HepG2 (cell line): ENCODE data around the gene OR8G1. TPM values are rescaled to one million over a fixed set of nuclear protein-coding genes. Genes with fewer than 3 reads are reported as not detected.

Experiments
- ATAC-seq: fragments of 200-7000 bp; cut with Tn5 transposase; 3 replicates; pipeline ENCODE4 v1.9.1; 2020; ENCODE audit warnings: mild to moderate bottlenecking, moderate library complexity
- BruUV-seq: library from RNA; stranded (reverse); fragments of 400-500 nt; replicated peaks from 2 replicates; lab custom pipeline; 2021; lab: Mats Ljungman, UMichigan
- CTCF ChIA-PET: fragments of 300-600 bp; formaldehyde crosslinking; extraction: SDS; loops from one replicate; lab custom pipeline; 2021; ENCODE audit warnings: low total read pairs, inconsistent platforms, low intra/inter-chr PET ratio; lab: Yijun Ruan, JAX
- POLR2A ChIA-PET: fragments of 350-600 bp; sonication (Branson Sonifier 250); formaldehyde crosslinking; loops from one replicate; lab custom pipeline; 2020; ENCODE audit warnings: antibody characterized with exemption, inconsistent platforms; lab: Yijun Ruan, JAX
- DNase-seq: peaks from one replicate; pipeline ENCODE4 v3.0.0-alpha.2; 2015; ENCODE audit warnings: low spot score
- FAIRE-seq: peaks from 3 replicates; lab custom pipeline; 2011; peaks lifted over from hg19 to GRCh38; lab: Jason Lieb, UNC
- H2AFZ ChIP-seq: one replicate; pipeline ENCODE4 v1.6.1; 2011; ENCODE audit warnings: low read length, inconsistent platforms
- H3K27ac ChIP-seq: fragments of 300-600 bp; 3 replicates; pipeline ENCODE4 v1.8.0; 2011; ENCODE audit warnings: mixed run types, mild to moderate bottlenecking, mixed read lengths, low read length, inconsistent platforms; ENCODE audit not compliant: insufficient read depth; ENCODE audit errors: extremely low read length
- H3K27me3 ChIP-seq, 2 experiments: fragments of 200-600 bp in 1 of 2; 2 replicates in 1 of 2; 3 replicates in 1 of 2; pipeline versions ENCODE4 v1.6.0 to v1.8.0; 2011; ENCODE audit warnings: low read length in 2 of 2, mild to moderate bottlenecking in 2 of 2, moderate library complexity in 2 of 2, inconsistent platforms in 1 of 2; ENCODE audit not compliant: insufficient read depth in 2 of 2, control insufficient read depth in 1 of 2
- H3K36me3 ChIP-seq, 2 experiments: fragments of 200-600 bp in 1 of 2; replicated peaks in 1 of 2; 2 replicates in 1 of 2; 3 replicates in 1 of 2; pipeline versions ENCODE4 v1.5.1 to v1.8.0; 2011; ENCODE audit warnings: low read length in 2 of 2, inconsistent platforms in 1 of 2; ENCODE audit not compliant: insufficient read depth in 2 of 2, control insufficient read depth in 1 of 2
- H3K4me1 ChIP-seq: 2 replicates; pipeline ENCODE4 v1.5.1; 2012; ENCODE audit warnings: low read length, inconsistent platforms; ENCODE audit not compliant: insufficient read depth
- H3K4me2 ChIP-seq: 2 replicates; pipeline ENCODE4 v1.6.0; 2011; ENCODE audit warnings: low read depth, low read length, inconsistent platforms
- H3K4me3 ChIP-seq, 3 experiments: fragments of 200-600 bp in 1 of 3; sonication (generic), shearing (Covaris generic) in 1 of 3; replicated peaks in 1 of 3; 2 replicates each; pipeline ENCODE4 v1.5.1; 2011 to 2016; ENCODE audit warnings: low read length in 3 of 3, inconsistent platforms in 2 of 3, low read depth in 2 of 3, mild to moderate bottlenecking in 2 of 3, control low read depth in 1 of 3, mixed read lengths in 1 of 3; ENCODE audit not compliant: insufficient read depth in 1 of 3
- H3K79me2 ChIP-seq: one replicate; pipeline ENCODE4 v1.6.1; 2011; ENCODE audit warnings: low read length, inconsistent platforms; ENCODE audit not compliant: insufficient read depth
- H3K9ac ChIP-seq: 2 replicates; pipeline ENCODE4 v1.6.0; 2011; ENCODE audit warnings: mild to moderate bottlenecking, low read depth, low read length, inconsistent platforms; ENCODE audit not compliant: insufficient read depth
- H3K9me3 ChIP-seq: 2 replicates; pipeline ENCODE4 v1.5.1; 2012; ENCODE audit warnings: mild to moderate bottlenecking, low read length
- H4K20me1 ChIP-seq: 2 replicates; pipeline ENCODE4 v1.6.0; 2011; ENCODE audit warnings: inconsistent platforms, mild to moderate bottlenecking, low read length, moderate library complexity; ENCODE audit not compliant: insufficient read depth
- ETV6 ChIP-seq: sonication (generic); formaldehyde crosslinking; conservative IDR thresholded peaks from 2 replicates; pipeline ENCODE4 v1.4.0; 2020; ENCODE audit warnings: missing genetic modification reagents
- HMGA1 ChIP-seq: sonication (generic); formaldehyde crosslinking; conservative IDR thresholded peaks from 2 replicates; pipeline ENCODE4 v1.4.0; 2020; ENCODE audit warnings: missing genetic modification reagents
- MED13 ChIP-seq: sonication (generic); formaldehyde crosslinking; IDR thresholded peaks from 2 replicates; pipeline ENCODE4 v1.5.0; 2020; ENCODE audit warnings: missing genetic modification reagents
- MLLT10 ChIP-seq: sonication (generic); formaldehyde crosslinking; IDR thresholded peaks from 2 replicates; pipeline ENCODE4 v1.4.0; 2020; ENCODE audit warnings: missing genetic modification reagents
- PAWR ChIP-seq: sonication (generic); formaldehyde crosslinking; IDR thresholded peaks from 2 replicates; pipeline ENCODE4 v1.4.0; 2020; ENCODE audit warnings: missing genetic modification reagents, mild to moderate bottlenecking, borderline replicate concordance
- PHF20 ChIP-seq: sonication (generic); formaldehyde crosslinking; IDR thresholded peaks from 2 replicates; pipeline ENCODE4 v1.5.0; 2020; ENCODE audit warnings: mild to moderate bottlenecking, missing genetic modification reagents
- ZNF296 ChIP-seq: sonication (generic); formaldehyde crosslinking; conservative IDR thresholded peaks from 2 replicates; pipeline ENCODE4 v1.5.0; 2020; ENCODE audit warnings: mild to moderate bottlenecking, missing genetic modification reagents
- WGBS: methylation state at CpG from one replicate; pipeline ENCODE4 v1.1.6; 2017; ENCODE audit warnings: low lambda C conversion rate; 5-methylcytosine and 5-hydroxymethylcytosine counted together
- in situ Hi-C: cut with HindIII; loops from 2 replicates; pipeline ENCODE4 v1.10.0; 2017; ENCODE audit warnings: low pct_unique_long_range_greater_than_20kb; ENCODE audit not compliant: extremely low pct_ligation_motif_present
- intact Hi-C: fragments of 100-400 bp; cut with micrococcal nuclease; formaldehyde crosslinking; loops from one replicate; pipeline ENCODE4 v1.10.0; 2022; ENCODE audit not compliant: unreplicated experiment
- polyA plus RNA-seq, 8 experiments: library from polyadenylated mRNA; depleted of rRNA in 3 of 8; stranded (reverse) in 7 of 8; unstranded in 1 of 8; fragments of >200 nt; fragmentation: Illumina TruSeq in 4 of 8; extraction: Trizol in 4 of 8; gene quantifications; 2 replicates each; pipeline versions ENCODE4 v1.2.1 to v1.2.3, GENCODE V29; 2011 to 2016; ENCODE audit warnings: low read depth in 4 of 8, missing spikeins in 1 of 8, mixed read lengths in 1 of 8; ENCODE audit not compliant: insufficient read depth in 1 of 8
- total RNA-seq, 5 experiments: library from RNA; depleted of rRNA; stranded (reverse); fragments of >200 nt; fragmentation: Illumina TruSeq; extraction: Trizol; gene quantifications; 2 replicates each; pipeline ENCODE4 v1.2.3, GENCODE V29; 2016; ENCODE audit warnings: low read depth in 1 of 5
- TF ChIP-seq, protein P1 (sequence below): sonication (generic); formaldehyde crosslinking; IDR thresholded peaks from 2 replicates; pipeline ENCODE4 v1.5.1; 2020; ENCODE audit warnings: mild to moderate bottlenecking, missing genetic modification reagents

The OR8G1 gene
- total and polyA plus RNA-seq, 2 of the 13 experiments (the other 11 are each of a cell fraction or from before 2014, with no cell fraction given) = not detected

DNA sequence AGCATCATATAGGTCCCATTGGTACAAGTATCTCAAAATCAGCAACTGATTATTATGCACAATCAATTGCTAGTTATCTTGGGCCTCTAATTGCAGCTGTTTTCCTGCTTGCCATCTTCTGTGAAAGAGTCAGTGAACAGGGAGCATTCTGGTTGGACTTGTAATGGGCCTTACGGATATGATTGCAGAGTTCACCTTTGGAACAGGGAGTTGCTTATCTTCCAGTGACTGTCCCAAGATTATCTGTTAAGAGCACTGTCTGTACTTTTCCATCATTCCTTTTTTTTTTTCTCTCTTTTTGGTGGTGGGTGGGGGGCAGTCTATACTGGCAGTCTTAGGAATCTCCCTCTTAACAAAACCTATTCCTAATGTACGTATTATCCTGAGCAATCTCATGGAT lies 33.1 kb downstream of the OR8G1 start:
- DNase-seq (no peak), FAIRE-seq (no peak), ATAC-seq (no peak)
- no peak overlapping the region for H3K4me3 ChIP-seq
- H3K27ac ChIP-seq = no peak overlapping the region
- WGBS = 22% methylated on average over 2 of the region's 2 CpGs
- ChIA-PET POLR2A (no interaction called here), CTCF (no interaction called here)
- intact Hi-C loops = no loop called here
- in situ Hi-C loops = no loop called here
- H3K36me3 ChIP-seq = no peaks in the 10 kb centered on the region
- no peaks in the 10 kb centered on the region for H3K79me2 ChIP-seq
- no peak overlapping the region for H2AFZ ChIP-seq
- BruUV-seq = no TSS peak
- H3K27me3 ChIP-seq = no peaks in the 10 kb centered on the region
- TF ChIP-seq PAWR (CRISPR knock-in tag) (no peak), MED13 (no peak), ETV6 (CRISPR knock-in tag) (no peak), ZNF296 (CRISPR knock-in tag) (no peak), MLLT10 (CRISPR knock-in tag) (no peak), PHF20 (no peak), HMGA1 (CRISPR knock-in tag) (no peak)
- TF ChIP-seq, protein P1, sequence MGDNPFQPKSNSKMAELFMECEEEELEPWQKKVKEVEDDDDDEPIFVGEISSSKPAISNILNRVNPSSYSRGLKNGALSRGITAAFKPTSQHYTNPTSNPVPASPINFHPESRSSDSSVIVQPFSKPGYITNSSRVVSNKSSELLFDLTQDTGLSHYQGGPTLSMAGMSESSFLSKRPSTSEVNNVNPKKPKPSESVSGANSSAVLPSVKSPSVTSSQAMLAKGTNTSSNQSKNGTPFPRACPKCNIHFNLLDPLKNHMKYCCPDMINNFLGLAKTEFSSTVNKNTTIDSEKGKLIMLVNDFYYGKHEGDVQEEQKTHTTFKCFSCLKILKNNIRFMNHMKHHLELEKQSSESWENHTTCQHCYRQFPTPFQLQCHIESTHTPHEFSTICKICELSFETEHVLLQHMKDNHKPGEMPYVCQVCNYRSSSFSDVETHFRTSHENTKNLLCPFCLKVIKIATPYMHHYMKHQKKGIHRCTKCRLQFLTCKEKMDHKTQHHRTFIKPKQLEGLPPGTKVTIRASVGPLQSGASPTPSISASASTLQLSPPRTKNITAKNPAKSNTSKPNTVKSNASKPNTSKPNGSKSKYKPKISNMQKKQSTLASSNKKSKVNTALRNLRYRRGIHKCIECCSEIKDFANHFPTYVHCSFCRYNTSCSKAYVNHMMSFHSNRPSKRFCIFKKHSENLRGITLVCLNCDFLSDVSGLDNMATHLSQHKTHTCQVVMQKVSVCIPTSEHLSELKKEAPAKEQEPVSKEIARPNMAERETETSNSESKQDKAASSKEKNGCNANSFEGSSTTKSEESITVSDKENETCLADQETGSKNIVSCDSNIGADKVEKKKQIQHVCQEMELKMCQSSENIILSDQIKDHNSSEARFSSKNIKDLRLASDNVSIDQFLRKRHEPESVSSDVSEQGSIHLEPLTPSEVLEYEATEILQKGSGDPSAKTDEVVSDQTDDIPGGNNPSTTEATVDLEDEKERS = no peak
- H3K9me3 ChIP-seq = no peaks in the 10 kb centered on the region
- no peaks in the 10 kb centered on the region for H4K20me1 ChIP-seq
- H3K9ac ChIP-seq = no peak overlapping the region
- H3K4me1 ChIP-seq = no peaks in the 10 kb centered on the region
- no peak overlapping the region for H3K4me2 ChIP-seq
